HG03565 (cell line): ENCODE measurements around the gene MMP26.
A peak's percentile ranks its signal among the peaks of the same experiment; 100 is the strongest.

Source experiments
- ATAC-seq: cut with Tn5 transposase; IDR thresholded peaks from one replicate; pipeline ENCODE4 v1.9.1; 2021; ENCODE audit warnings: mild to moderate bottlenecking, moderate library complexity; ENCODE audit not compliant: unreplicated experiment

The MMP26 gene

DNA sequence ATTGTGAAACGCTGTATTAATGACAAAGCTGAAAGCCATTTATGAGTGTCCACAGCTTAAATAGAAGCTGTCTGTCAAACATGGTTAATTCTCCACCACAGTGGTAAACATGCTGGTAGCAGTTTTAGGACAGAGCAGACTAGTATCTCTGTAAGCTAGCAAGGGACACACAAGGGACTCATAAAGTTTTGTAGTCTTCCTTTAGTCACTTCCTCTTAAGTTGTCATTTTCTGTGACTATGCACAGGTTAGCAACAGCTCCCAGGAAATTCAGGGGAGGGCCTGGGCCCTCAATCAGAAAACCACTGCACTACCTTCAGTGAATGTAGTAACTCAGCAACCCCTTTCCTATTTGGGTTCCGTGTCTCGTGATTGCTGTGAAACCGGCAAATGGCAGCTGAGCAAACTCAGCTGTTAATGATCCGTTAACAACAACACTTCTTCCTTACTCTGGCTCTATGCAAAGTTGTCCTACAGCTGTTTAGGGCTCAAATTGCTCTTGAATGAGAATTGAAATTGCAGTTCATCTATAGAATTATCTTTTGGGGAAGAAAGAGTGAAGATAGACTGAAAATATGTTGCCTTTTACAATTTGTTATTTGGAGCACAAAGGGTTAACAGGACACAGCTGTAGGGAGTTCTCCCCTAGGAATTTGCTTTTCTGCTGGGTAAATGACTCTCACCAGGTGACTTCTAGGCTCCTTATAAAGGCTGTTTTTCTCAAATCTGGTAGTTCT, at the start of gene MMP26:
Gene MMP26, plus strand, starts transcription at position 731 of the 736 bp plus-strand sequence.
- no peak for ATAC-seq

DNA sequence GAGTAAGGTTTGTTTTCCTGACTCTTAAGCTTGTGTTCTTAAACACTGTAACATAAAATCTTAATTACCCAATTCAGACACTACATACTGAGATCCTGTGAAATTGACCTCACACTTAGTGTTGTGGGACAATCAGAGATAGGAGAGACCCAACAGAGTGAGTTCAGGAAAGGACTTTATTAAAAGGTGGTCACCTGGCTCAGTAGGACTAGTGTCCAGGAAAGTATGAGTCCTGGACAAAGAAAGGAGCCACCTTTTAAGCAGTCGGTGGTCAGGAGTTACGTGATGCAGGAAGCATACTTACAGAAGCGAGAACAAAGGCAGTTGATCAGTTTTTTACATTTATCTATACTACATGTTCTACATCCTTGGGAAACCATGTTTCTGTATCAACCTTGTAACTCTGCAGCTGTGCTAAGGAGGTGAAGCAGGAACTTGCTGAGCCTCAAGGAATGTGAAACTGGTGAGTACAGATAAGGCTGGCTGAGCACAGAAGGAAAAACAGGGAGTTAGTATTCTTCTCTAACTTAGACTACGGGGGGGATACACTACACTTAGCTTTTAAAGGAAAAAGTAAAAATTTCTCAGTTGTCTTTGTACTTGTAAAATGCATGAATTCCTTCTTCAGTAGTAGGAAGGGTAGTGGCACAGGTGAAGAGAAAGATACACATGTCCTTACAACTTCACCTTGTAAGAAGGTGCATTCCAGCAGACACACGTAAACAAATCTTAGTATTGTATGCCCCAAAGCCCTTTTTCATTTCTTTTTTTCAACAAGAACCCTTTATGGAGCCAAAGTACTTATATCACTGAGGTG, 45.7 kb upstream of the MMP26 start:
- ATAC-seq = no peak

DNA sequence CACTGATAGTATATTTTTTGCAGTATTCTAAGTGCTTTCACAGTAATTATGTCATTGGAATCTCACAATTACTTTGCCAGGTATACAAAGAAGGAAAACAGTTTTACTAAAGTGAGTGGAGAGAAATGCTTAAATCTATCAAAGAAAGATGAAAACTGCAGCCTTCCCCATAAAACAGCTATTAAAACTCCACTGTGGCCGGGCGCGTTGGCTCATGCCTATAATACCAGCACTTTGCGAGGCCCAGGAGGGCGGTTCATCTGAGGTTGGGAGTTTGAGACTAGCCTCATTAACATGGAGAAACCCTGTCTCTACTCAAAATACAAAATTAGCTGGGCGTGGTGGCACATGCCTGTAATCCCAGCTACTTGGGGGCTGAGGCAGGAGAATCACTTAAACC, 41.7 kb upstream of the MMP26 start:
- ATAC-seq = no peak

DNA sequence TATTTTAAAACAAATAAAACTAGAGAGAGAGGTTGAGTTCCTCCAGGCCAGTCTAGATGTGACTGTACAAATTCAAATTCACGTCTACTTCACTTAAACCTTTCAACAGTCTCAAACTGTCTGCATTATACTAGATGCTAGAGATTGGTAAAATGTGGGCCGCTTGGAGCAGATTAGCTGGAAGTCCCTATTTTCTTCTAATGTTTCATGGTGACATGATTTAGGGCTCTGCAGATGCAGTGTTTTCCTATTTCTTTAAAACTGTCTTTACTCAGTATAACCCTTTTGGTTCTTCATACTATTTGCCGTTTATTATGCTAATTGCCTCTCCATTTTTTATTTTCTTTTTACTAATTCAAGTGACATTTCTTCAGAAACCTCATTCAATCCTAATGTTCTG, 40.4 kb upstream of the MMP26 start:
- ATAC-seq = no peak

DNA sequence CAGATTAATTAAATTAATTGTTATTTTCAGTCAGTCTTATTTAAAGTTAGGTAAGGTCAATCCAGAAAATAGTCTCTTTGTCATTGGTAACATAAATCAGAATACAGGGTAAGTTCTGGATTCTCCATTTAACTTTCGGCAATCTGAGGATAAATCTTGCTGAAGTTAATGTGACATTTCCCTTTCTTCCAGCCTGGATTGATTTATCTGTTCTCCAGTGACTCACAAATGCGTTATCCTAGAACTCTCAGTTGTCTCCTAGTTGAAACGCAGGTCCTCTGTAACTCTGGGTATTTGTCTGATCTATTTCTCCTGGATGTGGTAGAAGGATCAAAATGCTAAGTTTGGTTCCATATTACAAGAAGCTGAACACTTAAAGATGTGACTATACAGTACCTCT, 39.8 kb upstream of the MMP26 start:
- no peak for ATAC-seq

DNA sequence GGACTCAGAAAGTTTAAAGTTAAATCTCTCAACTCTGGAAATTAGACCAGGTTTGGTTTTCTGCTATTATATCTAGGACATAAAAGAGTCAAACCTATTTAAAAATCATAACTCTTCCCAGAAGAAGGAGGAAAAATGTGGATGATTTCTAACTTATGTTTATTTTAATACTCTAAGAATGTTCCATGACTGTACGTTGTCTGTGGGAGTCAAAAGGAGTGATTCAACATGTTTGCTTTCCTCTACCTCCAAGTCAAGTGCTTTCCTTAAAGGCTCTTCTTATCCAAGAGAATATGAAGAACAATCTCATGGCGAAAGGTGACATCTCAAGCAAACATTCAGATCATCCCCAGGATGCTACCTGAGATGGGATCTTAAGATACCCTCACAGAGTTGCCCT, 39.2 kb upstream of the MMP26 start:
- ATAC-seq = no peak

DNA sequence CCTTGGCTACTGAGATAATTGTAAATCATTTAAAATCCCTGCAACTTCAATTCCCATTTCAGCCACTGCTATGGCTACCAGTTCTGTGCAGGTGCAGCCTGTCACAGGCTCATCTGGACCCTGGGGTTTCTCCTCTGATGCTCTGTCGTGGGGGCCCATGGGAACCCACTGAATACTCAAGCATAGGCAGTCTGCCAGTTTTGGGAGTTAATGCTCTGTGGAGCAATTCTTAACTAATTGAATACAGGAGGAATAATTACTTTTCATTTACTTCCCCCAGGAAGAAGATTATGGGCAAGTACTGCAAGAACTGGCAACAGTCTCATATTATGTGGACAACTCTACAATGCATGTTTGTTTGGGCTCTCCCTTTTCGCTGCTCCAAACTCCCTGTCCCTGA, 32.8 kb upstream of the MMP26 start:
- ATAC-seq = no peak

DNA sequence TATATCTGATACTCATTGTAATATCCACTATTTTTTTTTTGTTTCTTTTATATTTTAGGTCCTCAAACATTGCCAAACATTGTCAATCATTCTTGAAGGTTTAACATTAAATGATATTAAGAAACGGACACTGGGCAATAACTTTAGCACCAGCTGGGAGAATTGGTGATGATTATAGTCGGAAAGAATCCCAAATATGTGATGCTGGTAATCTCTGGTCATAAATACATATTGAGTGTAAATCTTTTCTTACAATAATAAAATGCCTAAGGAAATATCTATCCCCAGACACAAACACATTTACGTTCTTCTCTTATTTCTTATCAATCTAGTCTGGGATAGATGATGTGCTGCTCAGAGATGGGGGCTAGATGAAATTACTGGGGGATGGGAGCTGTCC, 32.1 kb upstream of the MMP26 start:
- no peak for ATAC-seq

DNA sequence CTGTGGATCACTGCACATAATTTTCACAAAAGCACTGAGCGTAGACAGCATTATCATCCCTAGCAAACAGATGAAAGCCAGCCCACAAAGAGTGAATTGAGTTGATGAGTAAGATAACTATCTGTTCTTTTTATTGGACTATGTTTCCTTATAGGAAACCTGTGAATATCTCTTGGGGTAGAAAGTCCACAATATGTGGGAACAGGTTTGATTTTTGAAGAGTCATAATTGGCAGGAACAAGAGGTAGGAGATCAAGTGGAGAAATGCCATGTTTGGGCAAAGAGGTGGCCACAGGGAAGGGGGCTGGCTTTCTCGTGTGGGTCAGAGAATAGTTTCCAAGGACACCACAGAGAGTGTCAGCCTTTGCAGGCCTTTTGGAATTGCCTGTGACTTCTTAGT, 30.8 kb upstream of the MMP26 start:
- ATAC-seq = no peak

DNA sequence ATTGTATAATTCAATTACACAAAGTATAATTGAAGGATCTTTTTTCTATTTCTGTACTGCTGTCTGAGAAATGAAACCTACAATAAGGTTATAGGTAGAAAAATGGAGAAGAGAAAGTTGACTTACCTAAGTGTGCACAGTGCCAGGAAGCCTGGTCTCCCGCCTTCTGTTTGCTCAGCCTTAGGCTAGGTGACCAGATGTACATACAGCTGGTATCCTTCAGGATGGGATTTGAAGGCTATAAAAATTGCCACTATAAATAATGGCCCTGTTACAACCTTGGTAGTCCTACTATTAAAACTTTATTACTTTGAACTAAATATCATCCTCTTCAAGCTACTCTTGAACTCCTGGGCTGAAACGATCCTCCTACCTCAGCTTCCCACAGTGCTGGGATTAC, 26.6 kb upstream of the MMP26 start:
- no peak for ATAC-seq

DNA sequence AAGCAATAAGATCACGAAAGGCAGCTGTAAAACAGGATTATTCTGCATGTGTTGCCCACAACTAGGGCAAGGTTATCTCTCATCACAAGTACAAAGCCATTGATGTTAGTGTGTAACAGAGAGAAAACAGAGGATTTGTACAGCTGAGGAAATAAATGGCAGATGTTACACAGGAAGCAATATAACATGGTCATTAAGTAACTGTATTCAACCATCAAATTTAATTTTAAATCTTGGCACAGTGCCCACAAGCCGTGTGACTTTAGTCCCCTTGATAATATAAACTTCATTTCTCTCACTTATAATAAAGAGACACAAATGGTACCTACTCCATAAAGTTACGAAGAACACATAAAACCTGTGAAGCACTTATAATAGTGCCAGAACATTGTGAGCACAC, 24.2 kb upstream of the MMP26 start:
- ATAC-seq = no peak

DNA sequence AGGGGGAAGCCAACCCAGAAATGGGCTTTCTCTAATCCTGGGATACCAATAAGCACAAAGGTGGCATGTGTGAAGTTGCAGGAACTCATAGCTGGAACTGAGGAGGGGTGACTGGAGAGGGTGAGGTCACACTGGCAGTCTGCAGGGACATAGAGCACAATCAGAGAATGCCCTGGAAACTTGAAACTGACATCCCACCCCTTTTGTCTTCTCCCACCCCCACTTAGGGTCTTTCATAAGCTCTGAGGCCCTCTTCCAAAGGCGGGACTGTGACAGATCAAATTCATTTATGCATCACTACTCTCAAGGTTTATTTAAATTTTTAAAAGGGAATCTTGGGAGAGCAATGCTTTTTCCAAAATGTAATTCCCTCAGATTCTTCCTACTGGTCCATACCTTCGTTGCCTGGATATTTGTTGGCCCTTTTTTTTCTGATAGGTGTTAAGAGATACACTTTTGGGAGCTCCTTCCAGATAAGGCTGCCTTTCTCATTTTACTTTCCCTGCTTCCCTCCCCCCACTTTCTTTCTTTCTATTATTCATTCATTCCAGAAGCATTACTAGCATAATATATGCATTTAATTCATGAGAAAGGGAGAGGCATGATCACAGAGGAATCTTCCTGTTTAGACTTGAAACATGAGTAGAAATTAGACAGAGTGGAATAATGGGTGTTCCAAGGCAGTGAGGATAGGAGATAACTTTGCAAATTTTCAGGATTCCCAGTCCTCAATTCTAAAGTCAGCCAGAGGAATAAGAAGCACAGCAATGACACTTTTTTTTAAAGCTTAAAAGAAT, 21.8 kb upstream of the MMP26 start:
- ATAC-seq = no peak

DNA sequence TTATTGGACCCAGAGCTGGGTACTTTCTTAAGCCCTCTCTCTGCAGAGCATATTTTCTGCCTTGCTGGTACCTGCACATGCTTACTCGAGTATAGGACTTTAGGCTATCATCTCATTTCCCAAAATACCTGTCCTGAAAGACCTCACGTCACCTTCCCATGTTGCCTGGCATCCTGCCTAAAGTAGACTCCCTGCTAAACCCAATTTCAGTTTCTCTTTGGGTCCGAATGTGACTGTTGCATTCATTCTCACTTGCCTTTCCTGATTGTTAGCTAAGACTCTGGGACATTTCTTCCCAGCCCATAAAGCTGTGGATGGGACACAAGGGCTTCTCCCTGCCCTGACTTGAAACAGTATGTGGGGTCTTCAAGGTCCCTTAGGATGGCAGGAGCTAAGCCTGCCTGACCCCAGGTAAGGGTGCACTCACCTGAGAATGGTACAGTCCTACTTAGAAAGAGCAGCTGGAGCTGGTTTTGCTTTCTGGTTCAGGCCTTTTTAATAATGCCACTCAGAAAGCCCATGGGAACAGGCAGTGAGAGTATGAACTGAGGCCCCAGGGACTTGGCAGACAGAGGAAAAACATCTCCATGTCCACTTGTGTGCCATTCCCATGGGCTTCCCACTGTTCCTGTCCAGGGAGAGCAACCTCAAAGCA, 19.8 kb upstream of the MMP26 start:
- no peak for ATAC-seq

DNA sequence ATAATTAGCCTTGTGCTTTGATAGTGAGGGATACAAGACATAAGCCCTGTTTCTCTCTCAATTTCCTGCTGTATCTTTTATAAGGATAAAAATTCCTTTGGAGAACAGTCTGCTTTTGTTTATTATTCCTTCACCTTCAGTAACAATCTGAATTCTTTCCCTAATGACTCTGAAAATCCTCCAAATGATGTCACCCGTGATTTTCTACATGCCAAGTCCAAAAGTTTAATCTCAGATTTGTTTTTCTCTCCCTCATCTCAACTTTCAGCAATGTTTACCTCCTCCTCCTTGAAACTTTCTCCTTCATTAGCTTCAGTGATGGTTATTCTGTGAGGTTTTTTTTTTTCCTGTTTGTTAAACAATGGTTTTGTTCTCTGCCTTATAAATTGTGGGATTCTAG, 9.1 kb upstream of the MMP26 start:
- no peak for ATAC-seq

DNA sequence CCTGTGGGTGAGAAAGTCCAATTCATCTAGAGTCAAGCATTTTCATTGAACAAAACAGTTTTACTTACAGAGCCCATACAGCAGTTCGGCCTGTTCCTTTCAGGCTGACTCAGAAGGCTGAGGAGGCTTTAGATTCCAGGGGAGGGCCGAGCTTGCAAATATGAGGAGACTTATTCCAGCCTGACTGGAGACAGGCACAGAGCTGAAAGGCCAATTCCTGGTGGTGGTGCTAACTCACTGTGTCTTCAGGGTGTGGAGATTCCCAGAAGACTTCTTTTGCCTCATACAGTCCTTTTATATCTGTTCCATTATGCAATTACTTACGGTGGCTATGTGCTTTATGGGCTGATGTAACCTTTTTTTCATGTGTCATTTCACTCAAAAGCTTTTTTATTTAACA, 7.0 kb upstream of the MMP26 start, which contains the start of gene OR51E2:
Gene OR51E2, minus strand, starts transcription at position 269 of the 400 bp plus-strand sequence. CDS start 15,142 bp downstream, outside the sequence.
- no peak for ATAC-seq

DNA sequence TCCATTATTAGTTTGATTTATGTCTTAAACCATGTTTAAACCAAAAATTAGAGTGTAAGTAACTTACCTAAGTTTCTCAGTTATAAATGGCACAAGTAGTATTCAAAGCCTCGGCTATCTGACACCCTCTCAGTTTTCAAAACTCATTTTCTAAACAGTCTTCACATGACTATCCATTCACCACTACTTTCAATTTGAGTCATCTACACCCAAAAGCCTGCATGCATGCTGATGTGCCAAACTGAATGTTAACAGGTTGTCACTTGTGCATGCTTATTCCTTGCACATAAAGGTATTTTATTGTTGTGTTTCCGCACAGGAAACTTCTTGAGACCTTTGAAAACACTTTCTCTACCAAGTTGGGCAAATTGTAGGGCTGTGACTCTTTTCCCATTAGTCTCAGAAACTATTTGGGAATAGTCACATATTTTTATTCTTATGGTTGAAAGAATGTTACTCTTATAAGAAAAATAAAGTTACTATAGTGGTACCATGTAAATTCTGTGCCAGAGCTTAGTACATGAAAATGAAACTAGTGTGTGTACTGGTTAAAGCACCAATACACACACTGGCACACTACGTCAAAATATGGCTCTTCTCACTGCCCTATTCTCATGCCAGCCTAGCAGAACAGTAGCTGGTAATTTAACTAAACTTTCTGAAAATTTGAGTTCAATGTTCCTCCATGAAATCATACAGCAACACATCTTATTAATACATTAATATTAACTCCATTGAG, 4.7 kb upstream of the MMP26 start:
- peak; percentile 92 for ATAC-seq

DNA sequence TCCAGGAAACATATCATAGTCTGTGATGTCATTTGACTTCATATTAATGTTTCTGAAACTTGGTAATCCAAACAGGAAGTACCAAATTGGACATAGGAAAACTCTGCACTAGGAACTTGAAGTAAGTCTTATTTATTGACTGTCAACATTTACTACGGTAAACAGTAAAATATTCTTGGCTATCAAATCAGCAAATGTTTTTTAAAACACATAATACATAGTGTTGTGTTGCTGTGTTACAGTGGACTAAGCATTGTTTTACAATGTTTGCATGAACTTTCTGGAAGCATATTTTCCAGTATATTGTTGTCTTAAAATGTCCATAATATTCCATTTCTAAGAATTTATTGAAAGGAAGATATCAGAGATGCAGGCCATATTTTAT, 4.2 kb upstream of the MMP26 start:
- no peak for ATAC-seq

DNA sequence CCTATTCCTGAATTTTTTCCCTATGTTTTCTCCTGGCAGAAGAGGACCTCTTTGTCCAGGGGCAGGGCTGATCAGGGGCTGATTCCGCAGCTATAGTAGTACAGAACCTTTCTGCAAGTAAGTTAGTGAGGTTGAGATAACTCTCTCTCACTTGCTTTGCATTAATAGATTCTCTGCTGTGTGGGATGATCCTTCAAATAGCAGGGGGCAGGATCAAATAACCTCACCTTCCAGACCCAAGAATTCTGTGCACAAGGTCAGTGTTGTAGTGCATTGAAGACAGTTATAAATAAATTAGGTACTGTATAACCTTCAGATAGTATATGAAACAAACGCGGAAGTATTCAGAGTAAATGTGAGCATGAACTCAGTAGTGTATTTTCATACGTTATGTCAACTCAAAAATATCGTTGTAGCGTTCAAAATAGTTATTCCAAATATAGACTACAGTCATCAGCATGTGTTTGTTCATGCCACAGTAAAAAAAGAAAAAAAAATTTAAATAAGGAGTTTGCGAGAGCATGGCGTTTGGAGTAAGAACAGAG, 278 bp downstream of the MMP26 start:
- ATAC-seq = no peak

DNA sequence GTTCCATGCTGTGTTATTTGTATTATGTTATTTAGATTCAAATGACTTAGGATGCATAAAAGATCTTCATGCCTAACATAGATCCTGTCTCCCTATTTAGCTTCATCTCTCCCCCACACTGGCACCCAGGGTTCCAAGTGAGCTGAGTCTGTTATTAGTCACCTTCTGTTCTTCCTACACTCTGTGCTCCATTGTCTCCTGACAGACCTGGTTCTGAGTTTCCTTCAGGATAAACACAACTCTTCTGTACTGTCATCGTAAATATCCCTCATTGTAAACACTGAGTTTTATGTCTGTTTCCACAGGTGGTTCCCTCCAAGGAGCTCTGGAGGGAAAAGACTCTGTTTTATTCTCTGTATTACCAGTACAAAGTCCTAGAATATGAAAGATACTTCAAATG, 8.7 kb downstream of the MMP26 start:
- ATAC-seq = no peak

DNA sequence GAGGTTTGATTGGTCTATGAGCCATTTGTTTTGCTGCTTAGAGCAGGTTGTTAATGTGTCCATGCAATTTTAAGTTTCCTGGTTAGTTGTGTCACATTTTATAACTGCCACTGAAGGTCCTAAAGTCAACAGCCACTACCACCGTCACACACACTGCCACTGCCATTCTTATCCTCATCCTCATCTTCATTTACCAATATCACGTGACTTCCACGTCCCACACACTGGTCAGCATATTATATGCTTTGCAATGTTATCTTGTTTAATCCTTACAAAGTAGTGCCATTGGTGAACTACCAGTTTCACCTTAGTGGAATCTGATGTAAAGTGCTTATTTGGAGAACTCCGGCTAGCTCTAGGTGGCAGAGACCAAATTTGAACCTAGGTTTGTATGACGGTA, 9.7 kb downstream of the MMP26 start:
- ATAC-seq = no peak
